ENCODE results near the gene HBM.
"Not testable (repeated sequence)": the region's sequence is repeated elsewhere in the genome, so short reads cannot be mapped to it uniquely, and the experiment has no call there.

The HBM gene

DNA sequence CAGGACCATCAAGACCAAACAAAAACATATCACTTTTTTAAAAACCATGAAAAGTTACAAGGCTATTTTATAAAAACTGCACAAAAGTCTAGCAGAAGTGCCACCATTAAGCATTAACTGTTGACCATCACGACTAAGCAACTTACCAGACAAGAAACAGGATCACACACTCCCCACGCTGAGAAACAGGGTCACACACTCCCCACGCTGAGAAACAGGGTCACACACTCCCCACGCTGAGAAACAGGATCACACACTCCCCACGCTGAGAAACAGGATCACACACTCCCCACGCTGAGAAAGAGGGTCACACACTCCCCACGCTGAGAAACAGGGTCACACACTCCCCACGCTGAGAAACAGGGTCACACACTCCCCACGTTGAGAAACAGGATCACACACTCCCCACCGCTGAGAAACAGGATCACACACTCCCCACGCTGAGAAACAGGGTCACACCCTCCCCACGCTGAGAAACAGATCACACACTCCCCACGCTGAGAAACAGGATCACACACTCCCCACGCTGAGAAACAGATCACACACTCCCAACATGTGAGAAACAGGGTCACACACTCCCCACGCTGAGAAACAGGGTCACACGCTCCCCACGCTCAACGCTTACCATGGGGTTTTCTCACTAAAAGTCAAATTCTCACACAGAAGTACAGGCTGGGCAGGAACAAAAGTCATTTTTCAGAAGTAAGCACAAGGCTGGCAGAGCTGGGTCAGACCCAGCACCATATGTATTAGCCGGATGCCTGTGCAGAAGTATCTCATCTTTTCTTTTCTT lies 42.0 kb upstream of the HBM start:
- H4K12ac ChIP-seq (ENCODE audit: low read depth, low read length); DNase-seq; H4K91ac ChIP-seq (ENCODE audit: low read depth, low read length); H2BK12ac ChIP-seq (ENCODE audit: low read length); H3K36me3 ChIP-seq (ENCODE audit: control insufficient read depth in 1 of 2, insufficient read depth in 2 of 2, low read length in 2 of 2); H3K18ac ChIP-seq (ENCODE audit: low read length); H3K9me3 ChIP-seq (ENCODE audit: insufficient read depth, low read depth, low read length); H3K4ac ChIP-seq (ENCODE audit: low read depth, low read length); H3K23ac ChIP-seq (ENCODE audit: low read length); H3K27me3 ChIP-seq (ENCODE audit: insufficient read depth, low read length); H3K4me1 ChIP-seq (ENCODE audit: control insufficient read depth in 1 of 2, insufficient read depth in 2 of 2, low read length in 2 of 2); H2BK120ac ChIP-seq (ENCODE audit: insufficient read depth, low read length, poor library complexity); H2BK5ac ChIP-seq (ENCODE audit: low read depth, low read length, poor library complexity); H3K4me3 ChIP-seq (ENCODE audit: low read depth, low read length); H4K8ac ChIP-seq (ENCODE audit: low read depth, low read length); H3K79me1 ChIP-seq (ENCODE audit: low read length); H3K14ac ChIP-seq (ENCODE audit: low read length); H3K79me2 ChIP-seq (ENCODE audit: control insufficient read depth, insufficient read depth, low read length, poor library complexity); H3K9ac ChIP-seq (ENCODE audit: low read length); H3K27ac ChIP-seq (ENCODE audit: low read depth, low read length); H3K4me2 ChIP-seq (ENCODE audit: low read length); H2AFZ ChIP-seq (ENCODE audit: insufficient read depth, low read length, poor library complexity); H2AK5ac ChIP-seq (ENCODE audit: low read length): not testable (repeated sequence)
- WGBS (ENCODE audit: extremely low coverage, insufficient coverage, insufficient read length): no CpG with 5 or more reads among the region's 19 CpGs

- Histone ChIP-seq H2BK5ac (ENCODE audit: low read depth, low read length, poor library complexity) (no peak overlapping the region), H2AFZ (ENCODE audit: insufficient read depth, low read length, poor library complexity) (no peak overlapping the region), H2BK120ac (ENCODE audit: insufficient read depth, low read length, poor library complexity) (no peak overlapping the region), H3K9me3 (ENCODE audit: insufficient read depth, low read depth, low read length) (no peaks in the 10 kb centered on the region), H3K27me3 (ENCODE audit: insufficient read depth, low read length) (no peaks in the 10 kb centered on the region), H3K4ac (ENCODE audit: low read depth, low read length) (no peak overlapping the region), H3K79me1 (ENCODE audit: low read length) (no peaks in the 10 kb centered on the region), H2AK5ac (ENCODE audit: low read length) (no peak overlapping the region), H3K79me2 (ENCODE audit: control insufficient read depth, insufficient read depth, low read length, poor library complexity) (no peaks in the 10 kb centered on the region), H3K23ac (ENCODE audit: low read length) (no peak overlapping the region), H3K27ac (ENCODE audit: low read depth, low read length) (no peak overlapping the region), H2BK12ac (ENCODE audit: low read length) (no peak overlapping the region), H4K8ac (ENCODE audit: low read depth, low read length) (no peak overlapping the region), H3K4me1 (ENCODE audit: control insufficient read depth in 1 of 2, insufficient read depth in 2 of 2, low read length in 2 of 2) (no peaks in the 10 kb centered on the region), H3K4me3 (ENCODE audit: low read depth, low read length) (no peak overlapping the region), H4K12ac (ENCODE audit: low read depth, low read length) (no peak overlapping the region), H3K36me3 (ENCODE audit: control insufficient read depth in 1 of 2, insufficient read depth in 2 of 2, low read length in 2 of 2) (peaks cover 0 to 4% of the 10 kb centered on the region in 2 experiments), H3K9ac (ENCODE audit: low read length) (no peak overlapping the region), H3K14ac (ENCODE audit: low read length) (no peak overlapping the region), H3K18ac (ENCODE audit: low read length) (no peak overlapping the region), H3K4me2 (ENCODE audit: low read length) (no peak overlapping the region), H4K91ac (ENCODE audit: low read depth, low read length) (no peak overlapping the region)
- WGBS (ENCODE audit: extremely low coverage, insufficient coverage, insufficient read length): no CpG with 5 or more reads among the region's 3 CpGs
- DNase-seq: no peak
These were observed 40.8 kb upstream of the HBM start for GRCh38 chr16:125011-125410.

DNA sequence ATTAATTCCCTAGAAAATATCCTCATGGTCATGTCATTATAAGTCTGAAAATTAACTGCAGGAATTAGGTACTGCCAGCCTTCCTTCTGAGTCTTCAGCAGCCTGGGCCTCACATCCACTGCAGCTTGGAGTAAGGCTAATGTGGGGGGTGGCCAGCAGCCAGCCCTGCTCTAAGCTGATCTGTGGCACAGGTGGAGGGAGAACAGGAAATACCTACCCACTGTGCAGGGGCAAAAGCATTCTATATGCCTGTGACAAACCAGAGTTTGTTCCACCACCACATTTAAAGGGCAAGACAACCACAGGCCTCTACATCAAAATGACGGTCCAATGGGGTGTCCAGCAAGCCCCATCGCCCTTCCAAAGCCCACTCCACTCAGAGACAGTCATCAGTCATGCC lies 36.7 kb upstream of the HBM start:
- H3K4me2 ChIP-seq (ENCODE audit: low read length): no peak overlapping the region
- no peak overlapping the region for H3K14ac ChIP-seq (ENCODE audit: low read length)
- H3K27ac ChIP-seq (ENCODE audit: low read depth, low read length): no peak overlapping the region
- no peaks in the 10 kb centered on the region for H3K79me1 ChIP-seq (ENCODE audit: low read length)
- no peak overlapping the region for H2BK12ac ChIP-seq (ENCODE audit: low read length)
- DNase-seq: no peak
- H2AK5ac ChIP-seq (ENCODE audit: low read length): no peak overlapping the region
- no peak overlapping the region for H3K4me3 ChIP-seq (ENCODE audit: low read depth, low read length)
- no peak overlapping the region for H4K8ac ChIP-seq (ENCODE audit: low read depth, low read length)
- no peak overlapping the region for H4K91ac ChIP-seq (ENCODE audit: low read depth, low read length)
- H2AFZ ChIP-seq (ENCODE audit: insufficient read depth, low read length, poor library complexity): no peak overlapping the region
- no peak overlapping the region for H4K12ac ChIP-seq (ENCODE audit: low read depth, low read length)
- no peaks in the 10 kb centered on the region for H3K27me3 ChIP-seq (ENCODE audit: insufficient read depth, low read length)
- no peaks in the 10 kb centered on the region for H3K9me3 ChIP-seq (ENCODE audit: insufficient read depth, low read depth, low read length)
- no peak overlapping the region for H3K18ac ChIP-seq (ENCODE audit: low read length)
- no peak overlapping the region for H2BK5ac ChIP-seq (ENCODE audit: low read depth, low read length, poor library complexity)
- no peak overlapping the region for H3K23ac ChIP-seq (ENCODE audit: low read length)
- no peaks in the 10 kb centered on the region for H3K36me3 ChIP-seq (ENCODE audit: control insufficient read depth in 1 of 2, insufficient read depth in 2 of 2, low read length in 2 of 2)
- H3K9ac ChIP-seq (ENCODE audit: low read length): no peak overlapping the region
- no peak overlapping the region for H2BK120ac ChIP-seq (ENCODE audit: insufficient read depth, low read length, poor library complexity)
- no peaks in the 10 kb centered on the region for H3K79me2 ChIP-seq (ENCODE audit: control insufficient read depth, insufficient read depth, low read length, poor library complexity)
- no peak overlapping the region for H3K4ac ChIP-seq (ENCODE audit: low read depth, low read length)
- WGBS (ENCODE audit: extremely low coverage, insufficient coverage, insufficient read length): no CpG with 5 or more reads among the region's 2 CpGs
- H3K4me1 ChIP-seq (ENCODE audit: control insufficient read depth in 1 of 2, insufficient read depth in 2 of 2, low read length in 2 of 2): no peaks in the 10 kb centered on the region

- Histone ChIP-seq H3K79me1 (ENCODE audit: low read length) (no peaks in the 10 kb centered on the region), H3K27ac (ENCODE audit: low read depth, low read length) (no peak overlapping the region), H3K4ac (ENCODE audit: low read depth, low read length) (no peak overlapping the region), H3K9me3 (ENCODE audit: insufficient read depth, low read depth, low read length) (no peaks in the 10 kb centered on the region), H2BK5ac (ENCODE audit: low read depth, low read length, poor library complexity) (no peak overlapping the region), H3K14ac (ENCODE audit: low read length) (no peak overlapping the region), H3K23ac (ENCODE audit: low read length) (no peak overlapping the region), H3K79me2 (ENCODE audit: control insufficient read depth, insufficient read depth, low read length, poor library complexity) (no peaks in the 10 kb centered on the region), H4K91ac (ENCODE audit: low read depth, low read length) (no peak overlapping the region), H2BK120ac (ENCODE audit: insufficient read depth, low read length, poor library complexity) (no peak overlapping the region), H2BK12ac (ENCODE audit: low read length) (no peak overlapping the region), H3K4me1 (ENCODE audit: control insufficient read depth in 1 of 2, insufficient read depth in 2 of 2, low read length in 2 of 2) (no peaks in the 10 kb centered on the region), H3K4me2 (ENCODE audit: low read length) (no peak overlapping the region), H2AK5ac (ENCODE audit: low read length) (no peak overlapping the region), H3K9ac (ENCODE audit: low read length) (no peak overlapping the region), H3K4me3 (ENCODE audit: low read depth, low read length) (no peak overlapping the region), H2AFZ (ENCODE audit: insufficient read depth, low read length, poor library complexity) (no peak overlapping the region), H4K12ac (ENCODE audit: low read depth, low read length) (no peak overlapping the region), H3K27me3 (ENCODE audit: insufficient read depth, low read length) (no peaks in the 10 kb centered on the region), H3K36me3 (ENCODE audit: control insufficient read depth in 1 of 2, insufficient read depth in 2 of 2, low read length in 2 of 2) (no peaks in the 10 kb centered on the region), H3K18ac (ENCODE audit: low read length) (no peak overlapping the region), H4K8ac (ENCODE audit: low read depth, low read length) (no peak overlapping the region)
- no CpG with 5 or more reads among the region's 15 CpGs for WGBS (ENCODE audit: extremely low coverage, insufficient coverage, insufficient read length)
- DNase-seq: no peak
These were observed 35.1 kb upstream of the HBM start for GRCh38 chr16:130533-131173.

Measured in trophoblast cell (in vitro differentiated cells and primary cell).